Heart left ventricle (tissue), 13 donors: ENCODE results near the gene RABL6.
"Not testable (repeated sequence)": the region's sequence is repeated elsewhere in the genome, so short reads cannot be mapped to it uniquely, and the experiment has no call there.

Experiments
- POLR2A ChIP-seq, 2 donors: fragments of 450-650 bp; IDR thresholded peaks; one replicate each; pipeline ENCODE4 v1.6.1; 2017; ENCODE audit warnings: antibody characterized with exemption in 2 of 2, mild to moderate bottlenecking in 2 of 2, moderate library complexity in 2 of 2
- TF ChIP-seq, protein P1 (sequence below), 12 donors: fragments of 200-600 bp; sonication (generic) in 4 of 12; IDR thresholded peaks; one replicate each; pipeline versions ENCODE4 v1.5.0 to v1.8.0; 2018 to 2022; ENCODE audit warnings: antibody characterized with exemption in 12 of 12, mild to moderate bottlenecking in 5 of 12
- donor health status: ischemic (EF 13 %, LVEDD 7.1; RV severe dilation, severe dysfunction).
- donor health status: DM: no; HTN: yes; CAD: no.
- donor health status: DM: no; HTN: no; CAD: no.
- donor health status: ischemic (EF 25% LVEDD 6.9; RV normal size, moderate dysfunction).
- donor health status: ischemic (EF 25% LVEDD 5.7; RV mildly dilated, moderate dysfunction).
- donor health status: ischemic (EF 35%, LVEDD 5.7; RV mildly dilated, moderate dysfunction).
- donor health status: nonischemic (EF 11% LVEDD 7.7; RV severe dilation, severe dysfunction).
- donor health status: DM: yes; HTN: yes; CAD: no.
- donor health status: PGD.
- donor health status: ischemic (EF 29% LVEDD 5.4; RV normal size, mild dysfunction).
- donor health status: nonischemic (EF 23%, LVEDD 6.1; RV moderate dilation, normal function).

DNA sequence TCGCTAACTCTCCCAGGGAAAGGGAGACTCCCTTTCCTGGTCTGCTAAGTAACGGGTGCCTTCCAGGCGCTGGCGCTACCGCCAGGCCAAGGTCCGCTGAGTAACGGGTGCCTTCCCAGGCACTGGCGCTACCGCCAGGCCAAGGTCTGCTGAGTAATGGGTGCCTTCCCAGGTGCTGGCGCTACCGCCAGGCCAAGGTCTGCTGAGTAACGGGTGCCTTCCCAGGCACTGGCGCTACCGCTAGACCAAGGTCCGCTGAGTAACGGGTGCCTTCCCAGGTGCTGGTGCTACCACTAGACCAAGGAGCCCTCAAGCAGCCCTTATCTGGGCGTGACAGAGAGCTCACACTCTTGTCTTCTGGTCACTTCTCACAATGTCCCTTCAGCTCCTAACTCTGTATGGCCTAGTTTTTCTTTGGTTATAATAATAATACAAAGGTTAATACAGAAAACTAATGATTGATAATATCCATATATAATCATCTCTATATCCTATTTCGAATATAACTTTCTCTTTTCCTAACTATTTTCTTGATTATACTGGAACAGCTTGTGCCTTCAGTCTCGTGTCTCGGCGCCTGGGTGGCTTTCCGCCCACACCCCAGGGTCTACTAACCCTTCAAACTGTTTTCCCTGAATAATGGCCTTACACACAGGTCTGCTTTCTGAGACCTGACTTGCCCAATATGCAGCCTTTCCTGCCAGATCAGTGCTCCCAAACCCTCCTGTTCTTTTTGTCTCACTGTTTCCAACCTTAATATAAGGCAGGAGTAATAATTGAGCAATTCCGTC, 22.0 kb upstream of the RABL6 start:
- TF ChIP-seq, protein P1, sequence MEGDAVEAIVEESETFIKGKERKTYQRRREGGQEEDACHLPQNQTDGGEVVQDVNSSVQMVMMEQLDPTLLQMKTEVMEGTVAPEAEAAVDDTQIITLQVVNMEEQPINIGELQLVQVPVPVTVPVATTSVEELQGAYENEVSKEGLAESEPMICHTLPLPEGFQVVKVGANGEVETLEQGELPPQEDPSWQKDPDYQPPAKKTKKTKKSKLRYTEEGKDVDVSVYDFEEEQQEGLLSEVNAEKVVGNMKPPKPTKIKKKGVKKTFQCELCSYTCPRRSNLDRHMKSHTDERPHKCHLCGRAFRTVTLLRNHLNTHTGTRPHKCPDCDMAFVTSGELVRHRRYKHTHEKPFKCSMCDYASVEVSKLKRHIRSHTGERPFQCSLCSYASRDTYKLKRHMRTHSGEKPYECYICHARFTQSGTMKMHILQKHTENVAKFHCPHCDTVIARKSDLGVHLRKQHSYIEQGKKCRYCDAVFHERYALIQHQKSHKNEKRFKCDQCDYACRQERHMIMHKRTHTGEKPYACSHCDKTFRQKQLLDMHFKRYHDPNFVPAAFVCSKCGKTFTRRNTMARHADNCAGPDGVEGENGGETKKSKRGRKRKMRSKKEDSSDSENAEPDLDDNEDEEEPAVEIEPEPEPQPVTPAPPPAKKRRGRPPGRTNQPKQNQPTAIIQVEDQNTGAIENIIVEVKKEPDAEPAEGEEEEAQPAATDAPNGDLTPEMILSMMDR (IDR thresholded peaks at IDR 0.05) = not testable (repeated sequence)
- TF ChIP-seq POLR2A (IDR thresholded peaks at IDR 0.05) = not testable (repeated sequence)
